Kasumi-1 (cell line): ENCODE measurements around the gene VSNL1.

Experiments used
- DNase-seq, 2 experiments: peaks; one replicate each; lab custom pipeline; 2025; lab: John Stamatoyannopoulos, UW

VSNL1 gene

GRCh38 chr2:17583166-17583565 lies 42.7 kb downstream of the VSNL1 start:
- no peak for DNase-seq

GRCh38 chr2:17583646-17584045 lies 43.1 kb downstream of the VSNL1 start:
- no peak for DNase-seq

- DNase-seq = no peak
Observed at GRCh38 chr2:17584689-17585088, 44.2 kb downstream of the VSNL1 start.

- DNase-seq = no peak
Observed at GRCh38 chr2:17587469-17587868, 47.0 kb downstream of the VSNL1 start.

GRCh38 chr2:17588031-17588430 lies 47.5 kb downstream of the VSNL1 start:
- no peak for DNase-seq

- no peak for DNase-seq
Observed at GRCh38 chr2:17589406-17590035, 49.0 kb downstream of the VSNL1 start.

GRCh38 chr2:17590342-17590911 lies 49.9 kb downstream of the VSNL1 start:
- DNase-seq = no peak

- no peak for DNase-seq
Observed at GRCh38 chr2:17591846-17592245, 51.4 kb downstream of the VSNL1 start.

GRCh38 chr2:17592731-17593409 lies 52.4 kb downstream of the VSNL1 start:
- no peak for DNase-seq

- no peak for DNase-seq
Observed at GRCh38 chr2:17593445-17593840, 52.9 kb downstream of the VSNL1 start.

- no peak for DNase-seq
Observed at GRCh38 chr2:17593841-17594491, 53.5 kb downstream of the VSNL1 start.

GRCh38 chr2:17594533-17595401 lies 54.3 kb downstream of the VSNL1 start:
- no peak for DNase-seq

- no peak for DNase-seq
Observed at GRCh38 chr2:17599617-17600016, 59.1 kb downstream of the VSNL1 start.

GRCh38 chr2:17600556-17601204 lies 60.2 kb downstream of the VSNL1 start:
- DNase-seq = no peak

- no peak for DNase-seq
Observed at GRCh38 chr2:17604050-17604449, 63.6 kb downstream of the VSNL1 start.

- DNase-seq = no peak
Observed at GRCh38 chr2:17605696-17606095, 65.2 kb downstream of the VSNL1 start.

GRCh38 chr2:17606851-17607250 lies 66.4 kb downstream of the VSNL1 start:
- DNase-seq = no peak

GRCh38 chr2:17607379-17607778 lies 66.9 kb downstream of the VSNL1 start:
- DNase-seq = no peak

- DNase-seq = no peak
Observed at GRCh38 chr2:17608251-17608650, 67.8 kb downstream of the VSNL1 start.

GRCh38 chr2:17610521-17610920 lies 70.0 kb downstream of the VSNL1 start:
- DNase-seq = no peak

GRCh38 chr2:17611036-17611435 lies 70.5 kb downstream of the VSNL1 start:
- DNase-seq = no peak
